Nucleus accumbens (tissue), 56 donors: Measurements from ENCODE around the gene CD180.
"Not testable (repeated sequence)": the region's sequence is repeated elsewhere in the genome, so short reads cannot be mapped to it uniquely, and the experiment has no call there.

Source experiments
- DNase-seq, 56 donors: peaks; one replicate each; lab custom pipeline; 2025; lab: John Stamatoyannopoulos, UW

The CD180 gene

GRCh38 chr5:67190861-67191260 is 5.7 kb downstream of the CD180 start:
- no peak for DNase-seq

- DNase-seq: no peak
Measured at GRCh38 chr5:67190410-67190809, 6.2 kb downstream of the CD180 start.

- no peak for DNase-seq
Measured at GRCh38 chr5:67189931-67190330, 6.7 kb downstream of the CD180 start.

- no peak for DNase-seq
Measured at GRCh38 chr5:67189079-67189354, 7.6 kb downstream of the CD180 start.

GRCh38 chr5:67188274-67189078 is 8.1 kb downstream of the CD180 start:
- no peak for DNase-seq

- no peak for DNase-seq
Measured at GRCh38 chr5:67187006-67187715, 9.4 kb downstream of the CD180 start.

GRCh38 chr5:67183859-67184258 is 12.7 kb downstream of the CD180 start:
- DNase-seq: no peak

- DNase-seq: peak in 6 of 56 donors; percentile 11 to 39 (median 16)
Measured at GRCh38 chr5:67182301-67182790, 14.3 kb downstream of the CD180 start.

GRCh38 chr5:67181648-67182221 is 14.9 kb downstream of the CD180 start:
- DNase-seq: no peak

- no peak for DNase-seq
Measured at GRCh38 chr5:67179697-67180361, 16.8 kb downstream of the CD180 start.

- DNase-seq: no peak
Measured at GRCh38 chr5:67178966-67179365, 17.6 kb downstream of the CD180 start.

GRCh38 chr5:67178085-67178484 is 18.5 kb downstream of the CD180 start:
- DNase-seq: no peak

- no peak for DNase-seq
Measured at GRCh38 chr5:67176936-67177335, 19.7 kb downstream of the CD180 start.

- DNase-seq: no peak
Measured at GRCh38 chr5:67173959-67174358, 22.6 kb downstream of the CD180 start.

GRCh38 chr5:67173351-67173750 is 23.2 kb downstream of the CD180 start:
- DNase-seq: not testable (repeated sequence)

GRCh38 chr5:67170767-67171166 is 25.8 kb downstream of the CD180 start:
- no peak for DNase-seq

GRCh38 chr5:67168069-67168468 is 28.5 kb downstream of the CD180 start:
- no peak for DNase-seq

GRCh38 chr5:67166460-67167285 is 29.9 kb downstream of the CD180 start:
- DNase-seq: peak in 9 of 56 donors; percentile 32 to 65 (median 50)

GRCh38 chr5:67165526-67166459 is 30.8 kb downstream of the CD180 start:
- DNase-seq: peak; percentile 6 to 88 (median 64)
